ENCODE measurements around the gene THRA. TPM values are rescaled to one million over a fixed set of nuclear protein-coding genes. Genes with fewer than 3 reads are reported as not detected.
A peak's percentile ranks its signal among the peaks of the same experiment; 100 is the strongest.

The THRA gene
- 27.3 and 29.3 TPM in 2 replicates for total RNA-seq (2022)
- Bru-seq, nascent RNA: percentile 59 among the genes with signal in this experiment
- BruChase-seq, experiment 1, labeled RNA remaining after a 2-hour chase: percentile 60 among the genes with signal in this experiment
- BruChase-seq, experiment 2, labeled RNA remaining after a 6-hour chase: percentile 64 among the genes with signal in this experiment
- long read RNA-seq, partial matches to known transcripts: 0 of 3 reads
- long read RNA-seq, other reads (novel, unspliced or antisense): 3 of 3 reads

- intact Hi-C loops (cut with micrococcal nuclease; ENCODE audit: unreplicated experiment): loop anchor here (1.0 kb wide), 3 partner anchors 13 to 49 kb away; no protein-coding TSS in a partner anchor
- no peaks in the 10 kb centered on the region for H3K27me3 Mint-ChIP-seq (ENCODE audit: insufficient read depth, unreplicated experiment)
- Histone ChIP-seq H3K27me3 (replicated peaks; ENCODE audit: control insufficient read depth, insufficient read depth, low read length) (no peaks in the 10 kb centered on the region), H3K36me3 (ENCODE audit: control insufficient read depth, insufficient read depth, low read length) (no peaks in the 10 kb centered on the region), H3K4me1 (peaks cover 26% of the 10 kb centered on the region), H3K9me3 (no peaks in the 10 kb centered on the region), H3K4me3 (ENCODE audit: low read depth, low read length) (peak within 1 kb of the TSS; percentile 99)
- peaks cover 8% of the 10 kb centered on the region for H3K36me3 Mint-ChIP-seq (ENCODE audit: insufficient read depth, unreplicated experiment)
- peak in 1 of 2 experiments; percentile 83 for DNase-seq
- CTCF ChIA-PET: interaction anchor here (0.6 to 5.6 kb wide), 13 partner anchors 9 to 355 kb away, joined by 3 to 66 read pairs (median 4); partner anchors contain the start of gene TOP2A
- no peaks in the 10 kb centered on the region for H3K9me3 Mint-ChIP-seq (ENCODE audit: unreplicated experiment)
- no peak for TF ChIP-seq CTCF (IDR thresholded peaks at IDR 0.05; ENCODE audit: insufficient read depth in 1 of 2, low read depth in 1 of 2, low read length in 1 of 2, severe bottlenecking in 1 of 2, unreplicated experiment in 1 of 2)
- peak within 1 kb of the TSS; percentile 23 for H3K27ac Mint-ChIP-seq (ENCODE audit: unreplicated experiment)
- no TSS peak for BruUV-seq (replicated peaks)
- H3K4me3 Mint-ChIP-seq (ENCODE audit: unreplicated experiment): peak within 1 kb of the TSS; percentile 78
- H3K4me1 Mint-ChIP-seq (ENCODE audit: low read depth, unreplicated experiment): peaks cover 34% of the 10 kb centered on the region
- POLR2A ChIA-PET: interaction anchor here (0.5 to 1.3 kb wide), 3 partner anchors 8 to 129 kb away, joined by 3 to 5 read pairs (median 5); partner anchors contain the start of genes MED24 and NR1D1
Measured at GRCh38 chr17:40062329-40063186, at the start of gene THRA. Gene THRA, plus strand, starts transcription at chr17:40062965. Its CDS starts 11,524 bp downstream, at chr17:40074489.

GRCh38 chr17:40014375-40014980 lies 48.3 kb upstream of the THRA start:
- ChIA-PET POLR2A (no interaction called here), CTCF (interaction anchor here (1.3 to 1.9 kb wide), 5 partner anchors 14 to 99 kb away, joined by 3 to 9 read pairs (median 4); no protein-coding TSS in a partner anchor)
- H3K4me3 ChIP-seq (ENCODE audit: low read depth, low read length): no peak overlapping the region
- Mint-ChIP-seq H3K9me3 (ENCODE audit: unreplicated experiment) (no peaks in the 10 kb centered on the region), H3K4me1 (ENCODE audit: low read depth, unreplicated experiment) (no peaks in the 10 kb centered on the region), H3K27ac (ENCODE audit: unreplicated experiment) (peak overlapping the region; percentile 58), H3K4me3 (ENCODE audit: unreplicated experiment) (no peak overlapping the region), H3K27me3 (ENCODE audit: insufficient read depth, unreplicated experiment) (no peaks in the 10 kb centered on the region), H3K36me3 (ENCODE audit: insufficient read depth, unreplicated experiment) (peaks cover 7% of the 10 kb centered on the region)
- no peak for DNase-seq
- intact Hi-C loops (cut with micrococcal nuclease; ENCODE audit: unreplicated experiment): loop anchor here (5.0 kb wide), 1 partner anchor 63 kb away; no protein-coding TSS in a partner anchor
- H3K9me3 ChIP-seq: no peaks in the 10 kb centered on the region
- H3K4me1 ChIP-seq: peaks cover 19% of the 10 kb centered on the region
- H3K27me3 ChIP-seq (replicated peaks; ENCODE audit: control insufficient read depth, insufficient read depth, low read length): no peaks in the 10 kb centered on the region
- BruUV-seq (replicated peaks): no TSS peak
- no peak for TF ChIP-seq CTCF (IDR thresholded peaks at IDR 0.05; ENCODE audit: insufficient read depth in 1 of 2, low read depth in 1 of 2, low read length in 1 of 2, severe bottlenecking in 1 of 2, unreplicated experiment in 1 of 2)
- no peaks in the 10 kb centered on the region; the same call in 1 of the 2 replicates for H3K36me3 ChIP-seq (ENCODE audit: control insufficient read depth, insufficient read depth, low read length)

Data from Caco-2 (cell line).